GM21447 (cell line): ENCODE data around the gene GBGT1.

Source experiments
- ATAC-seq: cut with Tn5 transposase; IDR thresholded peaks from one replicate; pipeline ENCODE4 v1.9.1; 2021; ENCODE audit not compliant: unreplicated experiment

GBGT1 gene

DNA sequence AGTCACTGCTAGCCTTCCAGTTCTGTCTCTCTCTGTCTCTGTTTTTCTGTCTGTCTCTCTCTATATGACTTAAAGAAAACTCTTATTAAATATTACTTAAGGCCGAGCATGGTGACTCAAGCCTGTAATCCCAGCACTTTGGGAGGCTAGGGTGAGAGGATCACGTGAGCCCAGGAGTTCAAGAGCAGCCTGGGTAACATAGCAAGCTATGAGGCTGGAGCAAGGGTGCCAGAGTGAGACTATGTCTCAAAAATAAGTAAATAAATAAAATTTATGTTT, 1.7 kb upstream of the GBGT1 start:
- ATAC-seq = no peak

DNA sequence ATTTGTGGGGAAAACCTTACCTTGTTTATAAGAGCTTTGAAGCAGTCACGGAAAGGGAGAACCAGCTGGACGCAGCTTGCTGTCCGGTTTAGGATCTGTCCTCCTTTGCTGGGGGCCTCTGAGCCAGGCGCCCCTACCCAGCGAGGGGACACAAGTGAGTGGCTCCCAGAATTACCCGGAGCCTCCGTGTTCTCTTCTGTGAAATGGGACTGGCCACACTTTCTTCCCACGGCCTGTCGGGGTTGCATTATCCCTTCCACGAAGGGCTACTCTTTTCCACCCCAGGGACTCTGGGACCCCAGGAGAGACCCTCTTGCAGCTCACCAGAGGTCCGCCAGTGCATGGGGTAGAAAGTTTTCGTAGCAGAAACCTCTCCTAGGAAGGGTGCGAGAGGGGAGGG, 477 bp upstream of the GBGT1 start:
- no peak for ATAC-seq

DNA sequence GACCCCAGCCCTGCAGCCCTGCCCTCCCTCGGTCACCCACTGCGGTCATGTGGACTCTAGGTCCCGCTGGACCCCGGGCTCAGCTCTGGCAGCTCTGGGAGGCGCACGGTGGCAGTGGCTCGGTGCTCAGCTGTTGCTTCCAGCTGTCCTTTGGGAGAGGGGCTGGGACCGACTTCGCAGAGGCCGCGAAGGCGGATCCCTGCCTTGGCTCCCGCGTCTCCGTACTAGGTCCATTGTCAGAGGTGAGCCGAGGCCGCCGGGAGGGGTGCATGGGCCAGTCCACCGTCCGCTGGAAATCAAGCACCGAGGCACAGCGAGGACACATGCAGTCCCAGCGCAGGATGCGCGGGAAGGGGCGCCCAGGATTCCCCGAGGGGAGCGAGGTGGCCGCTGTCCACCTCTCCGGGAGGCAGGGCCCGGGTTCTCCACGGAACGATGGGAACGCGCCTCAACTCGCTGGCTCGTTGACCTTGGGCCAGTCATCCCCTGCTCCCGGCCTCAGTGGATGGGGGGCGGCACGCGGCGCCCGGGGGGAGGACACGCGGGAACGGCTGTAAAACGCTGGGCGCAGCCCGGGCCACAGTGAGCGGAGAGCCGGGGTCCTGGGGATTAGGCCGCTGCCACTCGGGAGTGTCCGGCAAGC, 732 bp downstream of the GBGT1 start:
- ATAC-seq = no peak

DNA sequence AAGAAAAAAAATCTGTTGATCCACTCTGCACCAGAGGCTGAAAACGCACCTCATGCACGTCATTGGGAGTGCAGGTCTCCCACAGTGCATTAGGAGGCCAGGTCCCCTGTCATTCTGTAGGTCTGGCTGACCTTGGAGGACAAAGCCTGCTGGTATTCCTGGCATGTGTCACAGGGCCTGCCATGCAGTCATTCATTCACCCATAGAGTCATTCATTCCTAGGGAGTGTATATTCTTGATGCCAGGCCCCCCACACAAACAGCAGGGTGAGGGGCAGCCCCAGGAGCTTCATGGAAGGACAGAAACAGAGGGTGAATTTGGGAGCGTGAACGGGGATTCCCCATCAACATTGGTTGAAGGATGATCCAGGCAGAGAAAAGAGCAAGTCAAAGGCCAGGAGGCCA, 2.2 kb downstream of the GBGT1 start:
- no peak for ATAC-seq

- ATAC-seq = no peak
Observed at GRCh38 chr9:133160742-133161546, 2.8 kb downstream of the GBGT1 start.

DNA sequence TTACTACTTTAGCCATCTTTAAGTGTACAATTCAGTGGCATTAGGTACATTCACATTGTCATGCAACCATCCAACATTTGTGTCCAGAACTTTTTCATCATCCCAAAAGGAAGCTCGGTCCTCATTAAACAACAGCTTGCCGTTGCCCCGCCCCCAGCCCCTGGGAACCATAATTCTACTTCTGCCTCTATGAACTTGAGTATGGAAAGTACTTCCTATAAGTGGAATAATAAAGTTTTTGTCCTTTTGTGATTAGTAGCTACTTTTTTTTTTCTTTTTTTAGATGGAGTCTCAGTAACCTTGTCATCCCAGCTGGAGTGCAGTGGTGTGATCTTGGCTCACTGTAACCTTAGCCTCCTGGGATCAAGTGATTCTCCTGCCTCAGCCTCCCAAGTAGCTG, 5.0 kb downstream of the GBGT1 start:
- ATAC-seq = no peak

GRCh38 chr9:133155156-133155555, 8.6 kb downstream of the GBGT1 start:
- no peak for ATAC-seq

DNA sequence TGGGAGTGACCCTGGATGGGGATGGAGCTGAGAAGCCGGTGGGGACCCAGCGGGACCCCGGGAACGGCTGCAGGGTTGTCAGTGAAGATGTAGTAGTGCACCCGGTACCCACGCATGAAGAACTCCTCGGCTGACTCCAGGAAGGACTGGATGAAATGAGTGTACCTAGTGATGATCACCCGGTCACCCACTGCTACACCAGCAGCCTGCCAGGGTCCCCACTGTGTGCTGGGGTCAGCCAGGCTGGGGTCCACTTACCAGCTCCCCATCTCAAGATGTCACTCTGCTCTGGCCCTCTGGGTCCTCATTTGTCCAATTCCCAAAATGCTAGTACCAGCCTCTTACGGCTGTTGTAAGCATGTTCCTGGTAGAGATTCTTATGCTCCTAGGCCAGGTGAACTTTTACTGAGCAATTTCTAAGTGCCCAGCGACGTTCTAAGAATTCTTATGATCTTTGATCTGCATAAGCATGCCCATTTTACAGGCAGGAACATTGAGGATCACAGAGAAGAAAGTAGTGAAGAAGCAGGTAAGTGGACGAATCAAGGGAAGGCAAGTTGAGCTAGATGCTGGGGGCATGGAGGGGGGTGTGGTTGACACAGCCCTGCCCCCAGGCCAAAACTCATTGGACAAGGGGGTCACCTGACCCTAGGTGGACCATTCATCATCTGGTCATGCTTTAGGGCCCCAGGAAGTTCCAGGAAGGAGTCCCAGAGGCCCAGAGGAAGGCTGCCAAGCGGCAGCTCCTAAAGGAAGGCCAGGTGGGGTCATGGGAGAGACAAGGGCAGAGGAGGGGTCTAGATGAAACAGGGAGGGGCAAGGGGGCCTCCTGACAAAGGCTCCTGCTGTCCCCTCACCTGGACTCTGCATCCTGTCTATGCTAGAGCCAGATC, 9.4 kb downstream of the GBGT1 start:
- ATAC-seq = no peak

- no peak for ATAC-seq
Observed at GRCh38 chr9:133153227-133154096, 10.3 kb downstream of the GBGT1 start.

DNA sequence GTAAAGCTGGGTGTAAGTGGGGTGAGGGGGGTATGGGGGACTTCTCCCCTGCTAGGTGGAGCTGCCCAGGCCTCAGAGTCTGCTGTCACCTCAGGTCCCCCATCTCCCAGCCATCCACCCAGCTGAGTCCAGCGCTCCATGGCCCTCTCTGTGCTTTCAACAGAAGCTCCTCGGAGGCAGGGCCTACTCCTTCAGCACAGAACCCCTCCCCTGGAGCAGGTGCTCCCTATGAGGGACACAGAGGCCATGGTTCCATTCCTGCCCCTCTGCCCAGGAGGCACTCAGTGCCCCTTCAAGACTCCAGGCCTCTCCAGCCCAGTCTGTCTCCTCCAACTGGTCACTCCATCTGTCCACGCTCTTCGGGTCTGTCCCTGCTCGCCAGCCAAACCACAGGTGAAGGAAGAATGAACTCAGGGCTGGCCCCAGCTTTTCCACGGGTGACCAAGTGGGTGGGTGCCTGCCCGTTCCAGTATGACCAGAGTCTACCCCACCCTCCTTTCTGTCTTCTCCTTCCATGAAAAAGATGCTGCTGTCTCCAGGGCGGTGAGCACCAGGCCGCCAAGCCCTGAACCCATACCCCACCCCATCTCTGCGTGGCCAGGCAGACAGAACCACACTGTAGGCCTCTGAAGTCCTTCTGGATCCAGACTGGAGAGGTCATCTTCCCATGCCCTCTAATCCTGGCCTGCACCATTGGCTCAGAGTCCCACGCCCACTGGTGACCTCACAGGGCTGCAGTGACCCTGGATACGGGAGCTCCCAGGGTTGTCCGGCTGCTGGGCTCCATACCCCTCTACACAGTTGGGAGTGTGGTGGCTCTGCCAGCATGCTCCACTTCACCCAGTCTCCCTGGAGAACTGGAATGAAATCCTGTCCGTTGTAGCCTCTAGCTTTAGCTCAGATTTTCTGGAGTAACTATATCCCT, 11.9 kb downstream of the GBGT1 start:
- no peak for ATAC-seq

DNA sequence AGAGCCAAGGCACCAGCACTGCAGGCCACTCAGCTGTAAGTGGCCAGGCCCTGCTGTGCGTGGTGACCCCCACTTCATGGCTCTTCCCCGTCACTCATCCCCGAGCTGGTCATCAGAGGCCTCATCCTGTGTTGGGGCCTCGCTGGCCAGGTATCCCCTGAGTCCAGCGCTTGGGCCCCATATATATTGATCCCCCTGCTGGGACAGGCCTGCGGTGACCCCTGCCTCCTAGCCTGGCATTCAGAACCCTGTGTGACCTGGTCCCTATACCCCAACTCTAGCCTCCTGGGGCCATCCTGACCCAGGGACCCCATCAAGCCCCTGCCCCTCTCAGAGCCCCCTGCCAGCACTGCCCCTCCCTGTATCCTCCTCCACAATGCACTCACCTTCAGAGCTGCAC, 12.7 kb downstream of the GBGT1 start:
- no peak for ATAC-seq

DNA sequence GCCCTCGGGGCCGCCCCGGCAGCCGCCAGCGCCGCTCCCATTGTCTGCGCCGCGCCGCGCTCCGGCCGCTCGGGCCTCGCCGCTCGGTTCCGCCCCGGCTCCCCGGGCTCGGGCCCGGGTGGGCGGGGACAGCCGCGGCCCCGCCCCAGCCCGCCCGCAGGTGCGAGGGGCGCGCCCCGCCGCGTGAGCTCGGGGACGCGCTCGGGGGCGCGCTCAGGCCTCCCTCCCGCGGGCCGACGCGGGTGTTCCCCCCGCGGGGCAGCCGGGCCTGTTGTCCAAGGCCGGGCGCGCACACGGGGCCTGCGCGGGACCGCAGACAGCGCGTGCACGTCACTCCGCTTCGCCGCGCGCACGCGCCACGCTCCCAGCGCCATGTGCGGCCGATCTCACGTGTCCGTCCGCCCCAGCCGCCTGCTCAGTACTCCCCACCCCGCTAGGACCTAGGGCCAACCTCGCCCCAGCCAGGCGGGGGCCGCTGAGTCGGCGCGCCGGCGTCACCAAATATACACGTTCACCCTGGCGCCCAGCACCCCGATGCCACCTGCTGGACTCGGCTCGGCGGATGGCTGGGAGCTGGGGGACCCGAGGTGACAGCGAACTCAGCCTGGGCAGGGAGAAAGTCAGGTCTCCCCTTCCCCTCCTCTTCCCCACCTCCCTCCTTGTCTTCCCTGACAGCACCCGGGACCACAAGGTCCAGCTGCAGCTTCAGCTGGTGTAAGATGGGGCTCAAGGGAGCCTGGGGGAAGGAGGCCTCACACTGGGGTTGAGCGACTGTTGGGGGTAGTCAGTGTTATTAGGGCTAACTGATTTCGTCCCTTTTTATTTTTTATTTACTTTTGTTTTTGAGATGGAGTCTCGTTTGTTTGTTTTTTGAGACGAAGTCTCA, 14.3 kb downstream of the GBGT1 start:
- ATAC-seq = peak; percentile 58

DNA sequence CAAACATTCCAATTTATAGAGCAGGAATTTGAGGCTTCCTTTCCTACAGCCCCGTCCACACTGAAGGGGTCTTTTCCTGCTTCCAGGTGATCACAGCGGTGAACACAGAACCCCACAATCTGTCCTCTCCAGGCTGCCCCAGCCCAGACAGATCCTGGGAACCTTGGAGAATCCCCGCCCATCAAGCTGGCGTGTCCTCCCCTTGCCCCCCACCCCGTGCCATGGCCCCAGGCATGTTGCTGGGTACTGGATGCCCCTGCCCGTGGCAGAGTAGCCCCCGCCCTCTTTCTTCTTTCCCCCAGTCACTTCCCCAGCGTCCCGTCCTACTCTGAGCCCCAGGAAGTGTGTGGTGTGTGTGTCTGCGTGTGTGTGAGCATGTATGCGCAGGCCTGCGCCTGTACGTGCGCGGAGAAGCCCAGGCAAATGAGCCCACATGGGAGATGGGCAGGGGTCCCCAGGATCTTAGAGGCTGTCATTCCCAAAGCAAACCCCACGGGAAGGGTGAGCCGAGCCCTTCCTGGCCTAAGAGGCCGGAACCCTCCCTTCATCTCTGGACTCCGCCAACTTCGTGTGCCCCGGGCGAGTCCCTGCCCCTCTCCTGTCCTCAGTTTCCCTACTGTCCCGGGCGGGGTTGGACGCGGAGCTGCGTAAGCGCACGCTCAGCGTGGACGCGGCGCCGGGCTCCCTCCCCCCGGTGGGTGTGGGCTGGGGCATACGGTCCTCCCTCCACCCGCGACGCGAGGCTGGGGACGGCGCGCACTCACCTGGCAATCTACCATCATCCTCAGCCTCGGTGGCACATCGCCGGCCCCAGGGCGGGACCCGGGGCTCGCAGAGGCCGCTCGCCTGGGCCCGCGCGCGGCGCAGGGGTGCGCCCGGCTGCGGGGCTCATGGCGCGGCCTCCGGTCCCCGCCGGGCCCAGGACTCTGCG, 15.2 kb downstream of the GBGT1 start:
- peak; percentile 10 for ATAC-seq

GRCh38 chr9:133147412-133148198, 16.1 kb downstream of the GBGT1 start:
- ATAC-seq = no peak

DNA sequence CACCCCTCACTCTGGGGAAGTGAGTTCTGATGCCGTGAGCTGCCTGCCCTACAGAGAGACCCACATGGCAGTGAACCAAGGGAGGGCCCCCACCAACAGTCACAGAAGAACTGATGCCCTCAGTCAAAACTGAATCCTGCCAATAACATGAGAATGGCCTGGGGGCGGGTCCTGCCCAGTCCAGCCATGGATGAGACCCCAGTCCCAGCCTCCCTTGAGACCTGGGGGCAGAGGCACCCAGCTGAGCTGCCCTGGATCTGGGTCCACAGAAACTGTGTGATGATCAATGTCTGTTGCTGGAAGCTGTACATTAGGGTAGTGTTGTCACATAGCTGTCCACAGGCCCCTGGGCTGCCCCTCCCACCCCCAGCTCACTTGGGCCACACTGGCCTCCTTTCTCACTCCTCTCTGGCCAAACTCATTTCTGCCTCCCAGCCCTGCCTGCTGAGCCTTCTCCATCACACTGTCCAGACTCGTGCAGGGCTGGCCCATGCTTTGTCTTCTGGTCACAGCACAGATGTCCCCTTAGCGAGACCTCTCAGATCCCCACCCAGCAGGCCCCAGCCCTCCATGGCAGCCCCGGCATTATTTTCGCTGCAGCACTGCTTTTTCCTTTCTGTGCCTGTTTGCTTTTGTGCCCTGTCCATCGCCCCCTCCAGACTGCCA, 16.8 kb downstream of the GBGT1 start:
- ATAC-seq = no peak
